HG03045 (cell line): Measurements from ENCODE around the gene DRGX.
A peak's percentile ranks its signal among the peaks of the same experiment; 100 is the strongest.

Experiments used
- ATAC-seq: cut with Tn5 transposase; IDR thresholded peaks from one replicate; pipeline ENCODE4 v1.9.1; 2021; ENCODE audit warnings: mild to moderate bottlenecking, moderate library complexity; ENCODE audit not compliant: unreplicated experiment

DRGX gene

GRCh38 chr10:49408519-49409306 is 12.8 kb upstream of the DRGX start:
- no peak for ATAC-seq

DNA sequence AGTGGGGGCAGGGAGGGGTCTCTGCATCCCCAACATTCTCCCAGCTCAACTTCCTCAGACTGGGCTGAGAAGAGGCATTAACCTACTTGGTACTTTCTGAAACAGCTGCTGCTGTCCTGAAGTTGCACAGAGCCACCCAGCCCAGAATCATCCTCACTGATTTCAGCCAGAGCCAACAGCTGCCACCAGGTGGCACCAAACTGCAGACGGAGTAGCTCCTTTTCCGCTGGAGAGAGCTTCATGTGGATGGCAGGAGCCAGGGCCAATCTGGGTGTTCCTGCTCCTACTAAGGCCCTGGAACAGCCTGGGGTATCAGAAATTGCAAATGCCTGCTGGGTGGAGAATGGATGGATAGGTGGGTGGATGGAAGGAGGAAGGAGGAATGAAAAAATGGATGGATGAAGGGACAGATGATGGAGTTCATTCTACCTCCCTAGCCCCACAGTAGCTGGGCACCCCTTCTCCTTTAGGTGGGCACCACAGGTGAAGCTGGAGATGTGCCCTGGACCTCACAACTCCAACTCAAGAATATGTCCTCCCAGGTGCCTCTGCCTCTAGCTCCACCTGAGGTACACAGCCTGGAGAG is 11.8 kb upstream of the DRGX start:
- peak; percentile 52 for ATAC-seq

- ATAC-seq = no peak
These were observed 11.3 kb upstream of the DRGX start for GRCh38 chr10:49407151-49407550.

DNA sequence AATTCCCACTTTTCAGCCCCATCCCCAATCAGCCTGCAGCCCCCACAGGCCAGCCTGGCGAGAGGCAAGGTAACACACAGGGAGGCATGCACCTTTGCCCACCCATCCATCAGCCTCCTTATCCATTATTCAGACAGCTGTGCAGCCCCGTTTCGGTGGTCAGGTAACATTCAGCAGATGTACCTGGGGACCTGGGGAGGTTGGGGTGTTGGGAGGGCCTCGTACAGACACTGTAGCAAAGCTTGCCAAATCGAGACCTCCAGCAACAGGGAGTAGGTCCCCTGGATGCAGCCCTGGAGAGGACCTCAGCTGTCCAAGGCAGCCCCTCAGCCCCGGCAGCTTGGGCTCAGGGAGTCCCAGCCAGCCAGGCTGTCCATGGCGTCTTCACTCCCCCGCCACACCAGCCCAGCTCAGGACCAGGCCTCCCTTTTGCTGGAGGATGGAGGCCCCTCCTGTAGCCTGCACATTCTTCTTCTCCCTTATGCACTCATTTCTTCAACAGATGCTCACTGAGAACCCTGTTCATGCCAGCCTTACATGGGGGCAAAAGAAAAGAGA is 8.5 kb upstream of the DRGX start:
- no peak for ATAC-seq

GRCh38 chr10:49403363-49403762 is 7.5 kb upstream of the DRGX start:
- no peak for ATAC-seq

DNA sequence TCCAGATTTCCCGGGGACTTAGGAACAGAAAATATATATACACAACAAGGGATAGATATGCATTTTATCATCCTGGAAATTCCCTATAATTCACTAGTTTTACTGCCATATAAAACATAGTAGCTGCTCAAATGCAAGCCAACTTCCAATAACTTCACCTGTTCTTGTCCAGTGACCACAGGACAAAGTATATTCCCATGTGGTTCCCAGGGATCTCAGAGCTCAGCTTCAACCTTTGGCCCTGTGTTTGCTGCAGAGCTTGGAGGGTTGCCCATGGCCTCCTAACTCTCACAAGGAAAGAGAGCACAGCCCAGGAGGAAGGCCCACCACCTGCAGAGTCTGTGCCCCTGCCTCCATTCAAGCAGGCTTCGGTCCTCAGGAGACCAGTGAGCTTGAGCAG is 4.5 kb upstream of the DRGX start:
- ATAC-seq = no peak

GRCh38 chr10:49398986-49399385 is 3.1 kb upstream of the DRGX start:
- no peak for ATAC-seq

GRCh38 chr10:49398000-49398861 is 2.3 kb upstream of the DRGX start:
- peak; percentile 52 for ATAC-seq

- ATAC-seq = no peak
These were observed 1.4 kb upstream of the DRGX start for GRCh38 chr10:49397036-49397999.

GRCh38 chr10:49396666-49396999 is 744 bp upstream of the DRGX start:
- no peak for ATAC-seq

- ATAC-seq = no peak
These were observed 752 bp downstream of the DRGX start for GRCh38 chr10:49394933-49395740.

GRCh38 chr10:49393757-49394156 is 2.1 kb downstream of the DRGX start:
- no peak for ATAC-seq

DNA sequence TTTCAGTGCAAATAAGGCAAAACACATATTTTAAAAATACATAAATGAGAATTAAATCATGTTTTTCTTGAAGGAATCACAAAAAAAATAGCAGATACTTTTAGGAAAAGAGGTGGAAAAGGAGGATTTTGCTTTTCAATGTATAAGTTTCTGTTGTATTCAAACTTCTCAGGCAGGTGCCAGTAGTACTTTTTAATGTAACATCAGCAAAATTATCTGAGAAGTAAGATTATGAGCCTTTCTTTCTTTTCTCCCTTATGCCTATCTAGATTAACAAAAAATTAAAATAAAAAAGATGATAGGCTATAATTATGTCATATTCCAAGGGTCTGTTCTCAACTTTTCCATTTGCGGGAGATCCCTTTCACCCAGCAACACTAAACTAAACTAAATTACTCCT is 2.6 kb downstream of the DRGX start:
- no peak for ATAC-seq

DNA sequence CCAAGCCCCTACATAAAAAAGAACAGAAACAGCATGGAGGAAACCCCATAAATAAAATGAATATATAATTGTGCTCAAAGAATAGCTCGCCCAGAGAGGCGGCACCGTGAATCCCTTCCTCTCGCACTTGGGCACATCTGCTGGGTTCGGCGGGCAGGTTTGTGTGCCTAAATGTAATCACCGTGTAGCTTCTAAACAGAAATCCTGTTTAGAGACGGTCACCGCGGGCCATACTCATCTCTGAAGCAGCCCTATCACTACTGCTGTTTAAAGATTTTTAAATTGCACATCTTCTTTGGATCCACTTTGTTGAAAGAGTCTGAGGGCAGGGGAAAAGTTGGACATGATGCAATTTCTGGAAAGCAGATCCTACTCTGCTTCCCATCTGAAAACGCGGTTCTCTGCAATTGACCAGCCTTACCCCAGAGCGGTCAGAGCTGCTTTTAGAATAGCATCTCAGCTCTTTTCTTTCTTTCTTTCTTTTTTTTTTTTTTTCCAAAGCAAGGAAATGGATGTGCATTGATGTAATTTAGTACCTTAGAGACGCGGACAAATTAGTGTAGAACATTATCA is 6.4 kb downstream of the DRGX start:
- ATAC-seq = no peak

- no peak for ATAC-seq
These were observed 7.7 kb downstream of the DRGX start for GRCh38 chr10:49388161-49388560.

- no peak for ATAC-seq
These were observed 8.8 kb downstream of the DRGX start for GRCh38 chr10:49387071-49387470.

- ATAC-seq = no peak
These were observed 9.7 kb downstream of the DRGX start for GRCh38 chr10:49385939-49386922.
